Ishikawa (cell line): ENCODE results near the gene DLEC1.

Experiments
- CEBPB ChIP-seq: IDR thresholded peaks from 2 replicates; pipeline ENCODE4 v1.6.1; 2012
- RAD21 ChIP-seq: IDR thresholded peaks from 2 replicates; pipeline ENCODE4 v1.6.1; 2012; ENCODE audit warnings: low read depth
- TF ChIP-seq, protein P1 (sequence below): IDR thresholded peaks from 2 replicates; pipeline ENCODE4 v1.6.1; 2012

DNA sequence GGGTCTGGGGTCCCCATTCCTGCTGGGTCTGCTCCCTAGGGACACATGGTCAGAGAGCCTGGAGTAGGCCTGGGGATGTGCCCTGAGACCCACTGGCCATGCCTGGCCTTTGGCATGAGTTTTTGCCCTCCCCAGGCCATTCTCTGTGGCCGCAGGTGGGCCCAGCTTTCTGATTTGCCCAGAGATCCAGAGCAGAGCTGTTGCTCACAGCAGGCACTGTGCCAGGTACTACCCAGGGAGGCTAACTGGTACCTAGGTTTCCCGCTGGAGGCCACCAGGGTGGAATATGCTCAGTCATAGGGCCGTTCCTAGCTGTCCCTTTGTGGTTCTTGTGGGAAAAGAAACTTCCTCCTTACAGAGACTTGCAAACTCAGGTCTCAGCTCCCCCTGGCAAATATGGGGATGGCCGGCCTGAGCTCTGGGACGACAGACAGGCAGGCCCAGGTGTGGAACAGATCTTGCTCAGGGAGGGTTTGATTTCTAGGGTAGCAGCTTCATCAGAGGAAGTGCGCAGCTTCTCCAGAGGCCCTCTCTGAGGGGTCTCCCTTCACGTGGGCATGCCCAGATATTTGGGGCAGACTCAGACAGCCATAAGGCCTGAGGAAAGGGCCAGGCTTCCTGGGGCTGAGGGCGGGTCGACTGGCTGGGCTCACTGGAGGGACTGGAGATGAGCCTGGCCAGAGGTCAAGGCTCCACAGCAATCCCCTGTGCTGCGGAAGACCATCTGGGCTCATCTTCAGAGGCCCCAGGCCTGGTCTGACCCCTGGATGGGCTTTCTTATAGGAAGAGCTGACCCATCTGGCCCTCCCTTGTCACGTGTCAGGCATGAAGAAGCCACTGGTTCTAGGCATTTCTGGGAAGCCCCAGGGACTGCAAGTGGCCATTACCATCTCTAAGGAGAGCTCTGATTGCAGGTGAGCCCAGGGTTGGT is 69.9 kb downstream of the DLEC1 start:
- no peak for TF ChIP-seq CEBPB
- TF ChIP-seq, protein P1, sequence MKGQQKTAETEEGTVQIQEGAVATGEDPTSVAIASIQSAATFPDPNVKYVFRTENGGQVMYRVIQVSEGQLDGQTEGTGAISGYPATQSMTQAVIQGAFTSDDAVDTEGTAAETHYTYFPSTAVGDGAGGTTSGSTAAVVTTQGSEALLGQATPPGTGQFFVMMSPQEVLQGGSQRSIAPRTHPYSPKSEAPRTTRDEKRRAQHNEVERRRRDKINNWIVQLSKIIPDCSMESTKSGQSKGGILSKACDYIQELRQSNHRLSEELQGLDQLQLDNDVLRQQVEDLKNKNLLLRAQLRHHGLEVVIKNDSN = no peak
- TF ChIP-seq RAD21 = no peak
